Upper lobe of left lung (tissue), 6 donors: Measurements from ENCODE around the gene S100Z. TPM values are rescaled to one million over a fixed set of nuclear protein-coding genes. Genes with fewer than 3 reads are reported as not detected.
"Not testable (repeated sequence)": the region's sequence is repeated elsewhere in the genome, so short reads cannot be mapped to it uniquely, and the experiment has no call there.

Source experiments
- ATAC-seq, 2 donors: fragments of 200-7000 bp; cut with Tn5 transposase; one replicate each; pipeline ENCODE4 v1.9.1; 2022; ENCODE audit warnings: mild to moderate bottlenecking in 2 of 2, moderate library complexity in 2 of 2; ENCODE audit not compliant: low FRiP score in 2 of 2
- DNase-seq, 2 donors: peaks; one replicate each; pipeline ENCODE4 v3.0.0-alpha.2; 2019 to 2020
- H3K27ac ChIP-seq, 4 donors: fragments of 200-600 bp; sonication (generic); one replicate each; pipeline ENCODE4 v1.5.1; 2016 to 2019
- H3K27me3 ChIP-seq, 4 donors: fragments of 200-600 bp; sonication (generic); one replicate each; pipeline ENCODE4 v1.5.1; 2017 to 2019
- H3K36me3 ChIP-seq, 4 donors: fragments of 200-600 bp; sonication (generic); one replicate each; pipeline ENCODE4 v1.5.1; 2016 to 2019
- H3K4me1 ChIP-seq, 4 donors: fragments of 200-600 bp; sonication (generic); one replicate each; pipeline ENCODE4 v1.5.1; 2018 to 2019
- H3K4me3 ChIP-seq, 4 donors: fragments of 200-600 bp; sonication (generic); one replicate each; pipeline ENCODE4 v1.5.1; 2017 to 2019; ENCODE audit warnings: mild to moderate bottlenecking in 2 of 4, moderate library complexity in 1 of 4
- H3K9me3 ChIP-seq, 4 donors: fragments of 200-600 bp; sonication (generic); one replicate each; pipeline ENCODE4 v1.5.1; 2018 to 2019
- CTCF ChIP-seq, 6 experiments: fragments of 450-650 bp in 4 of 6; fragments of 200-600 bp in 2 of 6; sonication (generic) in 2 of 6; IDR thresholded peaks; one replicate each; pipeline ENCODE4 v1.5.1; 2016 to 2019; ENCODE audit warnings: antibody characterized with exemption in 6 of 6
- EP300 ChIP-seq, 4 donors: sonication (generic); formaldehyde crosslinking; IDR thresholded peaks; one replicate each; pipeline ENCODE4 v1.5.1; 2017; ENCODE audit warnings: antibody characterized with exemption in 4 of 4, control low read depth in 2 of 4
- POLR2A ChIP-seq, 4 donors: fragments of 450-650 bp; IDR thresholded peaks; one replicate each; pipeline ENCODE4 v1.5.1; 2016 to 2017; ENCODE audit warnings: antibody characterized with exemption in 4 of 4, mild to moderate bottlenecking in 2 of 4
- POLR2AphosphoS5 ChIP-seq, 2 donors: sonication (generic); formaldehyde crosslinking; IDR thresholded peaks; one replicate each; pipeline ENCODE4 v1.5.1; 2017; ENCODE audit warnings: antibody characterized with exemption in 2 of 2
- WGBS, 2 donors: methylation state at CpG; one replicate each; pipeline ENCODE4 v1.1.5; 2017 to 2018; 5-methylcytosine and 5-hydroxymethylcytosine counted together
- total RNA-seq, 6 donors: library from RNA; depleted of rRNA in 4 of 6; stranded (reverse); fragments of >200 nt in 4 of 6; gene quantifications; one replicate each; pipeline versions ENCODE4 v1.1.0 to v1.2.1, GENCODE V29; 2016 to 2021
- donor health status: DM: no; HTN: no; CAD: no; lungs with moderate emphysema.
- donor health status: DM: no; HTN: yes; CAD: no; lungs with severe emphysema.

Gene S100Z
- total RNA-seq, 6 donors from 2014 or later: 0.37 to 2.1 (median 0.82) TPM; not detected in 2

- Histone ChIP-seq H3K27ac (peak overlapping the region in 3 of 4 donors; percentile 69 to 81 (median 80)), H3K4me3 (no peak overlapping the region), H3K4me1 (peaks cover 0 to 11% (median 7%) of the 10 kb centered on the region in 4 donors), H3K36me3 (no peaks in the 10 kb centered on the region), H3K9me3 (no peaks in the 10 kb centered on the region), H3K27me3 (no peaks in the 10 kb centered on the region)
- DNase-seq (no peak), ATAC-seq (no peak)
- TF ChIP-seq POLR2A (IDR thresholded peaks at IDR 0.05): no peak
- no peak for TF ChIP-seq EP300 (IDR thresholded peaks at IDR 0.05)
- TF ChIP-seq CTCF (IDR thresholded peaks at IDR 0.05): no peak
- TF ChIP-seq POLR2AphosphoS5 (IDR thresholded peaks at IDR 0.05): no peak
These were observed 4.8 kb downstream of the S100Z start for GRCh38 chr5:76854644-76855043.

DNA sequence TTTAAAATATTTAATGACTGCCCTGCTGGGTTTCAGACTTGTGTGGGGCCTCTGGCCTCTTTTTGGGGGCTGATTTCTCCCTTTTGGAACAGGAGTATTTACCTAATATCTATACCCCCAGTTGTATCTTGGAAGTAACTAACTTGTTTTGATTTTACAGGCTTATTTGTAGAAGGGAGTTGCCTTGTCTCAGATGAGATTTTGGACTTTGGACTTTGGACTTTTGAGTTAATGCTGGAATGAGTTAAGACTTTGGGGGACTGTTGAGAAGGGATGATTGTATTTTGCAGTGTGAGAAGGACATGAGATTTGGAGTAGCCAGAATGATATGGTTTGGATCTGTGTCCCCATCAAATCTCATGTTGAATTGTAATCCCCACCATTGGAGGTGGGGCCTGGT, 5.7 kb downstream of the S100Z start:
- DNase-seq, H3K27me3 ChIP-seq, ATAC-seq, H3K36me3 ChIP-seq, H3K9me3 ChIP-seq, H3K4me3 ChIP-seq: not testable (repeated sequence)
- Histone ChIP-seq H3K27ac (peak overlapping the region; percentile 35 to 81 (median 74)), H3K4me1 (peaks cover 0 to 11% (median 5%) of the 10 kb centered on the region in 4 donors)

- Histone ChIP-seq H3K27ac (peak overlapping the region; percentile 69 to 81 (median 78)), H3K4me1 (peaks cover 0 to 11% (median 5%) of the 10 kb centered on the region in 4 donors)
These were observed 6.1 kb downstream of the S100Z start for GRCh38 chr5:76855961-76856360.

DNA sequence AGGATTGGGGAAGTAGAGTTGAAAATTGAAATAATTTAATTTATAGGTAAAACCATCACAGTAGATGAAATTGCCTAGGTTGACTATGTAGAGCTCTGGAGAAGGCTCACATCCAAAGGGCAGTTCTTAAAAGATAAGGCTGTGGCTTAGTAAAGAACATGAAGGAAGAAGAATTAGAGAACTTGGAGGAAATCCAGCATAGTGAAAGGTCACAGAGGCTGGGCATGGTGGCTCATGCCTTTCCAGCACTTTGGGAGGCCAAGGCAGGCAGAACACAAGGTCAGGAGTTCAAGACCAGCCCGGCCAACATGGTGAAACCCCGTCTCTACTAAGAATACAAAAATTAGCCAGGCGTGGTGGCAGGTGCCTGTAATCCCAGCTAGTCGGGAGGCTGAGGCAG, 7.0 kb downstream of the S100Z start:
- H3K36me3 ChIP-seq, ATAC-seq, H3K9me3 ChIP-seq, H3K4me3 ChIP-seq, H3K27me3 ChIP-seq, DNase-seq: not testable (repeated sequence)
- 68 to 85% methylated on average over 4 of the region's 4 CpGs for WGBS, 2 donors
- Histone ChIP-seq H3K4me1 (peaks cover 0 to 11% (median 5%) of the 10 kb centered on the region in 4 donors), H3K27ac (peak overlapping the region; percentile 69 to 81 (median 78))

More at GRCh38 chr5:76855961-76856360, 6.1 kb downstream of the S100Z start:
- Histone ChIP-seq H3K9me3 (no peaks in the 10 kb centered on the region), H3K27me3 (no peaks in the 10 kb centered on the region), H3K36me3 (no peaks in the 10 kb centered on the region), H3K4me3 (no peak overlapping the region)
- 60 to 72% methylated on average over 3 of the region's 3 CpGs for WGBS, 2 donors
- peak; percentile 81 for ATAC-seq
- TF ChIP-seq POLR2A (IDR thresholded peaks at IDR 0.05) (no peak), POLR2AphosphoS5 (IDR thresholded peaks at IDR 0.05) (peak; percentile 26 to 37), CTCF (IDR thresholded peaks at IDR 0.05) (no peak), EP300 (IDR thresholded peaks at IDR 0.05) (no peak)
- peak in 1 of 2 donors; percentile 50 for DNase-seq

DNA sequence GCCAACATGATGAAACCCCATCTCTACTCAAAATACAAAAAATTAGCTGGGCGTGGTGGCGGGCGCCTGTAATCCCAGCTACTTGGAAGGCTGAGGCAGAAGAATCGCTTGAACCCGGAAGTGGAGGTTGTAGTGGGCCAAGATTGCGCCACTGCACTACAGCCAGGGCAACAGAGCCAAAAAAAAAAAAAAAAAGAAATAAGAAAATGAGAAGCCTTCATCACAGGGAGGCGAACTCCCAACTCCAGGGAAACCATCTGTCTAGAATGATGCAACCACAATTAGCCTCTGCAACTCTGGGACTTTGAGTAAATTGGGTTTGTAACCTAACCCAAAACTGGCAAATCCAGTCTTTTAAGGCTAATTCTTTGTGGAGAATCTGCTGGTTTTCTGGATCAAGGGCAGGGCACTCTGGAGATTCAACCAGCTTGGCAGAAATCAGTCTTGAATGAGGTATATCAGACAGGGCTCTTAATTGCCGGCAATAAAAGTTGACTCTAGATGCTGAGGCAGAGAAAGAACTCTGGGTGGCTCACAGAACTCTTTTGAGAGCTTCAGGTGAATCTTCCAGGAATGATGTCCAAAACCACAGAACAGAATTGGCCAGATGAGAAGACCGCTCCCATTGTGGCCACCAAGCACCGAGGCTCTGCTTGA, 9.9 kb downstream of the S100Z start:
- 85 to 86% methylated on average over 10 of the region's 10 CpGs for WGBS, 2 donors
- Histone ChIP-seq H3K36me3 (no peaks in the 10 kb centered on the region), H3K9me3 (no peaks in the 10 kb centered on the region), H3K27ac (no peak overlapping the region), H3K27me3 (no peaks in the 10 kb centered on the region), H3K4me3 (no peak overlapping the region), H3K4me1 (peaks cover 0 to 7% (median 5%) of the 10 kb centered on the region in 4 donors)
- TF ChIP-seq EP300 (IDR thresholded peaks at IDR 0.05): no peak
- TF ChIP-seq CTCF (IDR thresholded peaks at IDR 0.05): no peak
- TF ChIP-seq POLR2A (IDR thresholded peaks at IDR 0.05): no peak
- TF ChIP-seq POLR2AphosphoS5 (IDR thresholded peaks at IDR 0.05): no peak
- DNase-seq (peak in 1 of 2 donors; percentile 50), ATAC-seq (no peak)

DNA sequence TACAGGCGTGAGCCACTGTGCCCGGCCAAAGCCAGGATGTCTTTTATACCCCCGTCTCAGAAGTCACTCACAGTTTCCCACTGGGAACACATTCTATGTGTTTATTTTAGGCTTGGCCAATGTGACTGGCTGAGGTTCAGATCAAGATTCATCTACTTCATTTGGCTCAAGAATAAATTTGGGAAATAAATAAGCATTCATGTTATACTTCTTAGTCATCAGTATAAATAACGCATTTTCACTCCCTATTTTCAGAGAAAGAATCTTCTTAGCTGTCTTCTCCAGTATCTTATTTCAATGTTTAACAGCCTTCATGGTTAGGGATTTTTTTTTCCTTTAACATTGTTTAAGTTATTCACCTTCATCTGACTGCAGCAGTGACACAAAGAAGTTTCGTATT, 11.8 kb downstream of the S100Z start:
- H3K36me3 ChIP-seq: no peaks in the 10 kb centered on the region
- 73 to 82% methylated on average over 5 of the region's 5 CpGs for WGBS, 2 donors
- H3K27me3 ChIP-seq: no peaks in the 10 kb centered on the region
- no peaks in the 10 kb centered on the region for H3K9me3 ChIP-seq
- no peaks in the 10 kb centered on the region for H3K4me1 ChIP-seq
- H3K4me3 ChIP-seq: no peak overlapping the region
- ATAC-seq (no peak), DNase-seq (no peak)
- no peak for TF ChIP-seq POLR2AphosphoS5 (IDR thresholded peaks at IDR 0.05)
- no peak for TF ChIP-seq POLR2A (IDR thresholded peaks at IDR 0.05)
- no peak for TF ChIP-seq CTCF (IDR thresholded peaks at IDR 0.05)
- no peak for TF ChIP-seq EP300 (IDR thresholded peaks at IDR 0.05)
- H3K27ac ChIP-seq: no peak overlapping the region
